HG03442 (cell line): ENCODE measurements around the gene AMOTL1.
"Not testable (repeated sequence)": the region's sequence is repeated elsewhere in the genome, so short reads cannot be mapped to it uniquely, and the experiment has no call there.

Source experiments
- ATAC-seq: cut with Tn5 transposase; IDR thresholded peaks from one replicate; pipeline ENCODE4 v1.9.1; 2021; ENCODE audit warnings: mild to moderate bottlenecking, moderate library complexity; ENCODE audit not compliant: unreplicated experiment

The AMOTL1 gene

DNA sequence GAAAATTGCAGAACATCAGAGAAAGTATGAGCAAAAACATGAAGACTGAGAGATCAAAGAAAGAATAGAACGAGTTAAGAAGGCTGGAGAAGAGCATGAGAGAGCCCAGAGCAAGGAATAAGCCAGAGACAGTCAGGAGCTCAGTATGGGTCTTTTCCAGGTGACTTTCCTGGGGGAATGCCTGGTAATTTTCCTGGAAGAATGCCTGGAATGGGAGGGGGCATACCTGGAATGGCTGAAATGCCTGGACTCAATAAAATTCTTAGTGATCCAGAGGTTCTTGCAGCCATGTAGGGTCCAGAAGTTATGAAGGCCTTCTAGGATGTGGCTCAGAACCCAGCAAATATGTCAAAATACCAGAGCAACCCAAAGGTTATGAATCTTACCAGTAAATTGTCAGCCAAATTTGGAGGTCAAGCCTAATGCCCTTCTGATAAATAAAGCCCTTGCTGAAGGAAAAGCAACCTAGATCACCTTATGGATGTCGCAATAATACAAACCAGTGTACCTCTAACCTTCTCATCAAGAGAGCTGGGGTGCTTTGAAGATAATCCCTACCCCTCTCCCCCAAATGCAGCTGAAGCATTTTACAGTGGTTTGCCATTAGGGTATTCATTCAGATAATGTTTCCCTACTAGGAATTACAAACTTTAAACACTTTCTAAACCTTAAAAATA, 145.7 kb downstream of the AMOTL1 start:
- not testable (repeated sequence) for ATAC-seq

DNA sequence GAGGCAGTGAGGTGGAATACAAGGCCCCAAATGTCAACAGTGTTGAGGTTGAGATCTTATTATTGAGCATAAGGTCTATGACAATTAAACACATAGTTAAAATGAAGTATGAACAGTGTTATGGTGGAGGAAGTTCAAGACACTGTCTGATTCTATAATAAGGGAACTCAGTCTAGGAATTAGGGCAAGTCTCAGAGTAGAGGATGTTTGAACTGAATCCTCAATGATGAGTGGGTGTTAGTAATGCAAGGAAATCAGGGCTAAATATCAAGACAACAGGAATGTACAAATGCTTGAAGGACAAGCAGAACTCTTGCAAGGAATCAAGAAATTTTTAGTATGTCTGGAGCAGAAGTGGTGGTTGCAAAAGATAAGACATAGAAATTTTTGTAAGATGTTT, 152.2 kb downstream of the AMOTL1 start:
- ATAC-seq, result no peak

DNA sequence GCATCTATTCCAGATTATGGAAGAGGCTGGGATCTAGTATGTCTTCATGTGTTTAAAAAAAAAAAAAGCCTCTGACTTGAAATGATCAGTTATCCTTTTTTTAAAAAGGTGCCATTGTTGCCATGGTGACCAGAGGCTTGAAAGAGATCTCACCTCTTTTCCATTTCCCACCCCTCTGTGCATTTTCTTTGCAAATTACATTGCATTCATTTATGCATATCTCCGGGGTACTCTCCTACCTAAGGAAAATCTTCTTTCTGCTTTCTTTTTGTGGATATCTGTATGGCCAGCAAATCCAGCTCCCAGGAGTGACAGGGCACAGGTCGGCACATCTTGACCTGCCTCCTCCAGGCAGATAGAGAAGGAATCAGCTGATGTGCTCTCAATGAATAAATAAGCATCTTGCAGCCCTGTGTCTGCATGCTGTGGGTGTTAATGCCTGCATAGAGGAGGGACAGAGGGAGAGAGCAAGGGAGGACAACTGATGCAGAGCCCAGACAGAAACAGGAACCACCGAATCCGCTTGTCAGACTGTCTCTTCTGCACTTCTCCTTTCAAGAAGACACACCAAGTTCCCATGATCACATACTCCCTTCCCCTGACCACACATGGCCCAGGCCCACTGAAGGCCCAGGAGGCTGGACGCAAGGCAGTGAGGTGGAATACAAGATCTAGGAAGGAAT, 154.3 kb downstream of the AMOTL1 start:
- ATAC-seq, result no peak

DNA sequence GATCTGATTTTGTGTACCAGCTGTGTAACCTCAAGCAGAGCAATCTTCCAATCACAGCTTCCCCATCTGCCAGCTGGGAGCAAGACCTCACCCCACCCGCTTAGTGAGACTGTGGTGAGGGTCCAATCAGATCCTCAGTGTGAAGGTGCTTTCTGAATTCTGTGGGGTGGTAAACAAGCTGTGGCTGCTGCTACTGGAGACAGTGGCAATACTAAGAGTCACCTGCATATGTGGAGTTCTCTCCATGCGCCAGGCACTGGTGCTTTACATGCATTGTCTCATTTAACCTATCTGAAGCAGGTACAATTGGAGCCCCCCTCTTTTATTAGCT, 154.8 kb downstream of the AMOTL1 start:
- no peak for ATAC-seq

DNA sequence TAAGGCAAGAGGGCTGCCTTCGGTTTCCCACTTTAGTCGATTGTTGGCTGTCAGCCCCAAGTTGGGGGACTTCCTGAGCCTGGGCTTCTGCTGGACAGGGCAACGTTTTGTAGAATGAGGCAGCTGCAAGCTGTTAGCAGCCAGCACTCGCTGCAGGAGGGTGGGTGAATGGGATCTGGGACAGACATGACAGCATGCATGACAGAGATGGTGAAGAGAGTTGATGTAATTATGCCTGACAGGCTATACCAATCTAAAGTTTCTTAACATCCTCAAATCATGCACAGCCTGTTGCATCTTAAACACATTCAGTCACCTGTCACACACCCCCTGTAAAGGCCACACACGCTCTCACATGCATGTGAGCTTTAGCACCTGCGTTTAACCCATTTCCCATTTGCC, 156.0 kb downstream of the AMOTL1 start:
- no peak for ATAC-seq

DNA sequence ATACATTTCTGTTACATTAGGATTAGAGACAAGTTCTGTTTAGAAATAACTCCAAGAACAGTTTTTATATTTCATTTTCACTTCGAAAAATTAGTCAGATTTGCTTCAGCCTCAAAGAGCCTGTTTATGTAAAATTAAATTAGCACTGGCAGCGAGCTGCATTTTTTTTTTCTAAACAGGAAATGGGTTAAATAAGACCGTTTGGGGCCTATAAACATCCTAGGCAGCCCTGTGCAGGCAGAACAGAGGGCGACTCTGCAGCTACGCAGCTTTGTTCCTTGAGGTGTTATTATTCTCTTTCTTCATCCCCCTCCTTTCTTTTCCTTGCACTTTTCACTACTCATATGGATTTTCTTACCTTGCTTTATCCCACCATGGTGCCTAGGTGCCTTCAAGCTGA, 156.5 kb downstream of the AMOTL1 start:
- no peak for ATAC-seq

DNA sequence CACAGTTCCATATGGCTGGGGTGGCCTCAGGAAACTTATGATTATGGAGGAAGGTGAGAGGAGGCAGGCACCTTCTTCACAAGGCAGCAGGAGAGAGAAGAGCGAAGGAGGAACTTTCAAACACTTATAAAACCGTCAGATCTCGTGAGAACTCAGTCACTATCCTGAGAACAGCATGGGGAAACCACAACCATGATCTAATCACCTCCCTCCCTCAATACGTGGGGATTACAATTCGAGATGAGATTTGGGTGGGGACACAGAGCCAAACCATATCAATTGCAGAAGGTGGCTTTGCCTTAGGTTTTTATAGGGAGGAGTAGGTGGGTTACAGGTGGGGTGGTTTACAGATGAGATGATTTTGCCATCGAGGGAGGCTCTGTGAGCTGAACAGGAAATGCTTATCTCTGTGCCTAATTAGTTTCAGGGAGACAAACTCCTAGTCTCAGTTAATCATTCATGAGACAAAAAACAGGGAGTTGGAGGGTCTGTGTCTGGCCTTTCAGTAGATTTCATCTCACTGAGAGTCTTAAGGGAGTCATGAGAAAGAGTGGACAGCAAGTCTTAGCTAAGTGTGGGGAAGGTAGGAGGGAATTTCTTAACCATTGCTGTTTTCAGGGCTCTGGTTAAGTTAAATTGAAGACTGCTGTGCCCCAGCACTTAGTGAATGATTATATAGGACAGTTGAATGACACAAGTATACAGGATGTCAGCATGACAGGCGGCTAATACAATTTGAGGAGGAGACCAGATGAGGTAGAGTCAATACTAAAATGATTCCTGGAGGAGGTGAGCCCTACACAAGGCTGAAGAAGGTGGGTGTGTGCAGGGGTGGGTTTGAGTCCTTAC, 157.5 kb downstream of the AMOTL1 start:
- no peak for ATAC-seq

DNA sequence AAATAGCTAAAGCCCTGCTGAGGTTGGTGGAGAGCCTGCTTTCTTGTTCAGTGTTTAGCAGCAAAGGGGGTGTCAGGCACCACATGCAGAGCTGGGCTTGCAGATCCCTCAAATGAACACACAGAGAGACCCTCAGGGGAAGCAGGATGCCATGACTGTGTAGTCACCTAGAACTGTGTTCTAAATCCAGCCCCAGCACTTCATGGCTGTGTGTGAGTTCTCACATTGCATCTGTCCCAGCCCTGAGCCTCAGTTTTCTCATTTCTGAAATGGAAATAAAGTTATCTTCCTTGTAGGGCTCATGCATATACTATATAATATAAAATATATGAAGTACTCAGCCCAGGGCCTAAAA, 158.1 kb downstream of the AMOTL1 start:
- ATAC-seq, result no peak
